ENCODE data around the gene METTL1. TPM values are rescaled to one million over a fixed set of nuclear protein-coding genes. Genes with fewer than 3 reads are reported as not detected.
A peak's percentile ranks its signal among the peaks of the same experiment; 100 is the strongest.

Gene METTL1
- total RNA-seq, 4 donors from 2014 or later = 4.8 to 11.0 (median 7.8) TPM

DNA sequence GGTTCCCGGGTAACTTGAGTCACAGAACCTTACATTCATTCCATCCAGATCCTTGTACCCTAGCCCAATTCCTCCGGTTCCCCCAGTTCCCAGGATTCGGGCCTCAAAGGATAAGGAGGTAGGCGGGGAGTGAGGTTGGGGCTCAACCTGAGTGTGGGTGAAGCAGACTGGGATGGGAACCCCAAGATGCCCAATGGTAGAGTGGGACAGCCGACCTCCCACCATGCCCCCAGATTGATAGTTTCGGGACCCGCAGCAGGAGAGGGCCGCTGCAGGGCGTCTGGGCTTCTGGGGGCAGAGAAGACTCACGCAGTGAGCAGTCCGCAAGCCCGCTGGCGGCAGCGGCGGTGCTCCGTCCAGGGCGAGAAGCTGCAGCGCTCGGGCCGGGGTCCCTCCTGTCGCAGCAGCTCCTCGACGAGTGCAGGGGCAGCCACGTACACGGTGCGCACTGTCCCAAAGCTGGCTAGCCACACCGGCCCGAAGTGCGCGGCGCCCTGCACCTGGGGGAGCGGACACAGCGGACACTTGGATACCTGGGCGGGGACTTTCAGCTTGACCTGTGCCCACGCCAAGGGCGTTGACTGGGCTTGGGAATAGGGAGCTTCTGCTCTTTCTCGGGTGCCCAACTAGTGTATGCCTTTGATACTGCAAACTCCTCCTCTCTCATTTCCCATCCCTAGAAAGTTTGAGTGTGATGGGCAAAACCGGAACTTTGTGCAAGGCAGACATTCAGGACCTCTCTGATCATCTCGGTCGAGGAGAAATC is 6.0 kb downstream of the METTL1 start:
- H3K27me3 ChIP-seq = peaks cover 63% of the 10 kb centered on the region
- no peaks in the 10 kb centered on the region for H3K9me3 ChIP-seq
- no peak overlapping the region for H3K27ac ChIP-seq
- H3K4me3 ChIP-seq = peak overlapping the region in 1 of 2 donors; percentile 42
- TF ChIP-seq POLR2AphosphoS5 (IDR thresholded peaks at IDR 0.05) (no peak), POLR2A (IDR thresholded peaks at IDR 0.05) (no peak), EP300 (IDR thresholded peaks at IDR 0.05) (no peak)
- TF ChIP-seq, protein P1, sequence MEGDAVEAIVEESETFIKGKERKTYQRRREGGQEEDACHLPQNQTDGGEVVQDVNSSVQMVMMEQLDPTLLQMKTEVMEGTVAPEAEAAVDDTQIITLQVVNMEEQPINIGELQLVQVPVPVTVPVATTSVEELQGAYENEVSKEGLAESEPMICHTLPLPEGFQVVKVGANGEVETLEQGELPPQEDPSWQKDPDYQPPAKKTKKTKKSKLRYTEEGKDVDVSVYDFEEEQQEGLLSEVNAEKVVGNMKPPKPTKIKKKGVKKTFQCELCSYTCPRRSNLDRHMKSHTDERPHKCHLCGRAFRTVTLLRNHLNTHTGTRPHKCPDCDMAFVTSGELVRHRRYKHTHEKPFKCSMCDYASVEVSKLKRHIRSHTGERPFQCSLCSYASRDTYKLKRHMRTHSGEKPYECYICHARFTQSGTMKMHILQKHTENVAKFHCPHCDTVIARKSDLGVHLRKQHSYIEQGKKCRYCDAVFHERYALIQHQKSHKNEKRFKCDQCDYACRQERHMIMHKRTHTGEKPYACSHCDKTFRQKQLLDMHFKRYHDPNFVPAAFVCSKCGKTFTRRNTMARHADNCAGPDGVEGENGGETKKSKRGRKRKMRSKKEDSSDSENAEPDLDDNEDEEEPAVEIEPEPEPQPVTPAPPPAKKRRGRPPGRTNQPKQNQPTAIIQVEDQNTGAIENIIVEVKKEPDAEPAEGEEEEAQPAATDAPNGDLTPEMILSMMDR (IDR thresholded peaks at IDR 0.05) = no peak
- 0% methylated on average over 2 of the region's 40 CpGs; no CpG with 5 or more reads in 1 of the 2 donors for WGBS, 2 donors (ENCODE audit: low coverage in 1 of 2)
- ATAC-seq = peak; percentile 6
- peaks cover 0 to 33% (median 28%) of the 10 kb centered on the region in 3 donors for H3K4me1 ChIP-seq
- H3K36me3 ChIP-seq = peaks cover 0 to 27% of the 10 kb centered on the region in 2 donors

DNA sequence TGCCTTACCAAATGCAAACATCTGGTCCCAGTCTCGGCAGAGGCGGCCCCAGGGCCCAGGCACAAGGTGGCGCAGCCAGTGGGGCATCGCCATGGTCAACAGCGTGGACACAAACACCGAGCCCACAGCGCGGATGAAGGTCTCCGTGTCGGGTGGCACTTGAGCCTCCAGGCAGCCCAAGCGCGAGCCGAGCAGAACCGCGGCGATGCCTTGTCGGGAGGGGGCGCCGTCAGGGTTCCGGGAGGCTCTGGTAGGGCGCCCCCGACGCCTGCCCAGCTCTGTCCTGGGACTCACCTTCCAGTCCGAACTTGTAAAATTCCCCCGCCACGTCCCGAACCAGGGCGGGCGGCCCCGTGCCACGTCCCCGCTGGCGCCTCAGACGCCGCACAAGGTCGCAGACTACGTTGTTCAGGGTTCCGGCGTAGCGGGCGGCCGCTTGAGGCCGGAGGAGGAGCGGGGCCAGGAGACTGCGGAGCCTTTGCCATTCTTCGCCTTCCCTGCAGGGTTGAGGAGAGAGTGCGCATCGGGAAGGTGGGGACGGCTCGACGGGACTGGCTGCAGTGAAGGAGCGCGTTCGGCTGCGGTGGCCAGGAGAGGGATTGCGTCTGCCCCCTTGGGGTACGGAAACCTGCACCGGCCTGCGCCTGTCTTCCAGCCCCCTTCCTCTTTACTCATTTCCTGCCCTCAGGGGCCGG is 6.8 kb downstream of the METTL1 start:
- H3K27ac ChIP-seq = no peak overlapping the region
- peaks cover 0 to 30% (median 28%) of the 10 kb centered on the region in 3 donors for H3K4me1 ChIP-seq
- H3K4me3 ChIP-seq = peak overlapping the region in 1 of 2 donors; percentile 42
- peaks cover 0 to 30% of the 10 kb centered on the region in 2 donors for H3K36me3 ChIP-seq
- peaks cover 68% of the 10 kb centered on the region for H3K27me3 ChIP-seq
- TF ChIP-seq POLR2A (IDR thresholded peaks at IDR 0.05) (no peak), POLR2AphosphoS5 (IDR thresholded peaks at IDR 0.05) (no peak)
- TF ChIP-seq, protein P1 (IDR thresholded peaks at IDR 0.05) = peak in 3 of 4 experiments; percentile 3 to 34 (median 16)
- peak; percentile 54 for ATAC-seq
- no CpG with 5 or more reads among the region's 60 CpGs for WGBS, 2 donors (ENCODE audit: low coverage in 1 of 2)
- no peaks in the 10 kb centered on the region for H3K9me3 ChIP-seq

DNA sequence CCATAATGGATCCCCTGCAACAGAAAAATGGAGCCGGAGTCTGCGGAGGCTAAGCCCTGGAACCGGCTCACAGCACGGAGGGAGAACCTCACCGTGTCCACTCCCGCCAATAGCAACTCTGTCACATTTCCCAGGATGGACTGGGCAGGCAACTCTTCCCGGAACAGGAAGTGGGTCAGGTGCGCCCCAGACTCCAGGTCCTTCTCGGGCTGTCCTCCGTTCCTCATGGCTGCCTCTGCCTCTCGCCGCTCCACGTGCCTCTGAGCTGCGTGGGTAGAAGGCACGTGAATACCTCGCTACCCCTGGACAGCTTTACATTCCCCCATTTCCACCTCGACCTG is 7.3 kb downstream of the METTL1 start:
- H3K9me3 ChIP-seq = no peaks in the 10 kb centered on the region
- H3K27me3 ChIP-seq = peaks cover 68% of the 10 kb centered on the region
- ATAC-seq = no peak
- no peak overlapping the region for H3K27ac ChIP-seq
- peaks cover 0 to 31% of the 10 kb centered on the region in 2 donors for H3K36me3 ChIP-seq
- 26 to 28% methylated on average over 6 to 9 of the region's 17 CpGs for WGBS, 2 donors (ENCODE audit: low coverage in 1 of 2)
- no peak for TF ChIP-seq EP300 (IDR thresholded peaks at IDR 0.05)
- no peak for TF ChIP-seq POLR2A (IDR thresholded peaks at IDR 0.05)
- TF ChIP-seq, protein P1 (IDR thresholded peaks at IDR 0.05) = no peak
- TF ChIP-seq POLR2AphosphoS5 (IDR thresholded peaks at IDR 0.05) = no peak
- peaks cover 0 to 30% (median 28%) of the 10 kb centered on the region in 3 donors for H3K4me1 ChIP-seq
- H3K4me3 ChIP-seq = peak overlapping the region in 1 of 2 donors; percentile 42

DNA sequence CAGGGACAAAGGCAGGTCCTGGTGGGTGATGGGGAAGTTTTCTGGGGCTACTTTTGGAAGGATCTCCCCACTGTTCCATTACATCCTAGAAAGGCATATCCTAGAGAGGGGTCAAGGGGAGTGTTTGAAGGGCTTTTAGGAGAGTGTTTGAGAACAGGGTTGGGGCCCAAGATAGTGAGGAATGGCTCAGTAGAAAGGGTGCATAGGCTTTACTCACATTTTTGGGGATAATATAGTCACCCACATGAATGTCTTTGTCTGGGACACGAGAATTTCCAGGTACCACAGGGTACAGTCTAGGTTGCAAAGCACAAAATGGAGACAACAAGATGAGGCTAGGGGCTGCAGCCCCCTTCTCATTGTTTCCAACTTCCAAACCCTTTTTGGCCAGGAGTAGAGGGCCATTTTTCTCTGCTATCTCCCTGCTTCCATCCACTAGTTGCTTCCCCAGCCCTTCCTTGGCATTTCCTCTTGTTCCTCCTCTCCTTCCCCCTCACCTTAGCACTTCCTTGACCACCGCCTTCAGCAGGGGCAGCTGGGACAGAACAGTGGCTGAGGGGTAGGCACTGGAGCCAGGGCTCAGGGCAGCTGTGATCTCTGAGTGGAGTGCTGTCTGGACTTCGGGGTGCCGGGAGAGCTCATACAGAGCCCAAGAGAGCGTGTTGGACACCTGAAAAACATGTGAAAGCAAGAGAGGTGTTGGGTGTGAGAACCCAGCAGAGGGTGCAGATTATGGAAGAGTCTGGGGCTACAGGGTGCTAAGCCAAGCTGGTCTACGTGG is 7.8 kb downstream of the METTL1 start:
- Histone ChIP-seq H3K27me3 (peaks cover 68% of the 10 kb centered on the region), H3K27ac (no peak overlapping the region), H3K9me3 (no peaks in the 10 kb centered on the region), H3K4me3 (no peak overlapping the region), H3K4me1 (peaks cover 0 to 30% (median 28%) of the 10 kb centered on the region in 3 donors), H3K36me3 (peaks cover 0 to 30% of the 10 kb centered on the region in 2 donors)
- no peak for ATAC-seq
- 65 to 66% methylated on average over 2 of the region's 6 CpGs for WGBS, 2 donors (ENCODE audit: low coverage in 1 of 2)
- TF ChIP-seq EP300 (IDR thresholded peaks at IDR 0.05) = no peak
- TF ChIP-seq POLR2AphosphoS5 (IDR thresholded peaks at IDR 0.05) = no peak
- TF ChIP-seq, protein P1 (IDR thresholded peaks at IDR 0.05) = no peak
- TF ChIP-seq POLR2A (IDR thresholded peaks at IDR 0.05) = no peak
